Memory B cell (primary cell): ENCODE measurements around the gene SUN2.
A peak's percentile ranks its signal among the peaks of the same experiment; 100 is the strongest.

Experiments
- ATAC-seq: fragments of 150-1000 bp; cut with Tn5 transposase; 2 replicates; pipeline ENCODE4 v1.10.0; 2021; ENCODE audit warnings: low read depth, mild to moderate bottlenecking, moderate library complexity
- DNase-seq, 2 donors: peaks; one replicate each; pipeline ENCODE4 v3.0.0; 2022; ENCODE audit warnings: low spot score in 2 of 2
- H3K27ac Mint-ChIP-seq: one replicate; pipeline ENCODE4 v1.8.0; 2022; ENCODE audit warnings: mild to moderate bottlenecking, moderate library complexity, mixed read lengths
- H3K27me3 Mint-ChIP-seq: one replicate; pipeline ENCODE4 v1.8.0; 2022; ENCODE audit warnings: mixed read lengths
- H3K36me3 Mint-ChIP-seq: one replicate; pipeline ENCODE4 v1.8.0; 2022; ENCODE audit warnings: mild to moderate bottlenecking, mixed read lengths
- H3K4me1 Mint-ChIP-seq: one replicate; pipeline ENCODE4 v1.8.0; 2022; ENCODE audit warnings: mixed read lengths
- H3K4me3 Mint-ChIP-seq: one replicate; pipeline ENCODE4 v1.8.0; 2022; ENCODE audit warnings: mild to moderate bottlenecking, moderate library complexity, mixed read lengths
- H3K9me3 Mint-ChIP-seq: one replicate; pipeline ENCODE4 v1.8.0; 2022; ENCODE audit warnings: mixed read lengths

SUN2 gene

GRCh38 chr22:38704654-38705234, 51.1 kb downstream of the SUN2 start:
- Mint-ChIP-seq H3K9me3 (no peaks in the 10 kb centered on the region), H3K27ac (peak overlapping the region; percentile 93), H3K27me3 (no peaks in the 10 kb centered on the region), H3K4me3 (peak overlapping the region; percentile 81), H3K36me3 (no peaks in the 10 kb centered on the region), H3K4me1 (peaks cover 46% of the 10 kb centered on the region)
- ATAC-seq = no peak
- no peak for DNase-seq

GRCh38 chr22:38700789-38701628, 54.8 kb downstream of the SUN2 start, which contains the start of gene JOSD1:
Gene JOSD1, minus strand, starts transcription at chr22:38700943. Its CDS starts 956 bp downstream, at chr22:38699987.
- peaks cover 45% of the 10 kb centered on the region for H3K4me1 Mint-ChIP-seq
- peak within 1 kb of the TSS; percentile 95 for H3K4me3 Mint-ChIP-seq
- peaks cover 7% of the 10 kb centered on the region for H3K36me3 Mint-ChIP-seq
- ATAC-seq (peak; percentile 61), DNase-seq (peak; percentile 100)
- no peaks in the 10 kb centered on the region for H3K27me3 Mint-ChIP-seq
- H3K27ac Mint-ChIP-seq = peak within 1 kb of the TSS; percentile 99
- no peaks in the 10 kb centered on the region for H3K9me3 Mint-ChIP-seq

GRCh38 chr22:38700270-38700788, 55.5 kb downstream of the SUN2 start:
- no peaks in the 10 kb centered on the region for H3K27me3 Mint-ChIP-seq
- H3K9me3 Mint-ChIP-seq = no peaks in the 10 kb centered on the region
- DNase-seq (no peak), ATAC-seq (peak; percentile 3)
- H3K27ac Mint-ChIP-seq = peak overlapping the region; percentile 99
- peaks cover 45% of the 10 kb centered on the region for H3K4me1 Mint-ChIP-seq
- peaks cover 7% of the 10 kb centered on the region for H3K36me3 Mint-ChIP-seq
- peak overlapping the region; percentile 95 for H3K4me3 Mint-ChIP-seq

- H3K4me3 Mint-ChIP-seq = peak overlapping the region; percentile 88
- no peaks in the 10 kb centered on the region for H3K9me3 Mint-ChIP-seq
- peak overlapping the region; percentile 99 for H3K27ac Mint-ChIP-seq
- ATAC-seq = no peak
- DNase-seq = no peak
- peaks cover 40% of the 10 kb centered on the region for H3K4me1 Mint-ChIP-seq
- H3K36me3 Mint-ChIP-seq = peaks cover 7% of the 10 kb centered on the region
- no peaks in the 10 kb centered on the region for H3K27me3 Mint-ChIP-seq
Observed at GRCh38 chr22:38699784-38700183, 56.0 kb downstream of the SUN2 start.

GRCh38 chr22:38699143-38699542, 56.7 kb downstream of the SUN2 start:
- H3K27me3 Mint-ChIP-seq = no peaks in the 10 kb centered on the region
- H3K36me3 Mint-ChIP-seq = peaks cover 7% of the 10 kb centered on the region
- ATAC-seq (no peak), DNase-seq (no peak)
- peaks cover 40% of the 10 kb centered on the region for H3K4me1 Mint-ChIP-seq
- peak overlapping the region; percentile 88 for H3K4me3 Mint-ChIP-seq
- H3K27ac Mint-ChIP-seq = peak overlapping the region; percentile 99
- no peaks in the 10 kb centered on the region for H3K9me3 Mint-ChIP-seq

DNA sequence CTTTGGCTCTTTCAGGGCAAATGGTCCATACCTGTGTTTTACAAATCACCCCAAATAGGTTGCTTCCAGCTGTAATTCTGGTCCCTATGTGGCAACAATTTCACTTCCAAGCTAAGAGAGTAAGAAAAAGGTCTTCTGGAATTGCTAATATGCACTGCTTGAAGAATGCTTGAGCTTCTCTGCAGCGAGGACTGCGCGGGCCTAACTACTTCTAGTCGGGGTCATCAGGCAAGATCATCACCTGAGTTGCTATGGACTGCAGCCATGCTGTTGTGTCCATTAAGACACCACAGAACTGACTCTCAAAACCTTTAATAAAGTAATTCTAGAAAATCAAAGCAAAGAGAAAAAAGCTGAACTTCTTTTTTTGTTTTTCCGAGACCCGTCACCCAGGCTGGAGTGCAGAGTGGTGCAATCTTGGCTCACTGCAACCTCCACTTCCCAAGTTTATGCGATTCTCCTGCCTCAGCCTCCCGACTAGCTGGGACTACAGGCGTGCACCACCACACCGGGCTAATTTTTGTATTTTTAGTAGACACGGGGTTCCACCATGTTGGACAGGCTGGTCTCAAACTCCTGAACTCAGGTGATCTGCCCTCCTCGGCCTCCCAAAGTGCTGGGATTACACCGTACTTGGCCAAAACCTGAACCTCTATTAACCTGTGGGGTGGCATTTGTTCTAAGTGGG, 57.2 kb downstream of the SUN2 start:
- H3K9me3 Mint-ChIP-seq = no peaks in the 10 kb centered on the region
- H3K36me3 Mint-ChIP-seq = peaks cover 8% of the 10 kb centered on the region
- ATAC-seq = no peak
- peaks cover 42% of the 10 kb centered on the region for H3K4me1 Mint-ChIP-seq
- DNase-seq = no peak
- no peak overlapping the region for H3K4me3 Mint-ChIP-seq
- no peaks in the 10 kb centered on the region for H3K27me3 Mint-ChIP-seq
- H3K27ac Mint-ChIP-seq = peak overlapping the region; percentile 99

- H3K9me3 Mint-ChIP-seq = no peaks in the 10 kb centered on the region
- ATAC-seq (no peak), DNase-seq (no peak)
- peaks cover 10% of the 10 kb centered on the region for H3K36me3 Mint-ChIP-seq
- peak overlapping the region; percentile 58 for H3K27ac Mint-ChIP-seq
- H3K4me3 Mint-ChIP-seq = no peak overlapping the region
- H3K27me3 Mint-ChIP-seq = no peaks in the 10 kb centered on the region
- H3K4me1 Mint-ChIP-seq = peaks cover 48% of the 10 kb centered on the region
Observed at GRCh38 chr22:38697425-38698089, 58.2 kb downstream of the SUN2 start.

DNA sequence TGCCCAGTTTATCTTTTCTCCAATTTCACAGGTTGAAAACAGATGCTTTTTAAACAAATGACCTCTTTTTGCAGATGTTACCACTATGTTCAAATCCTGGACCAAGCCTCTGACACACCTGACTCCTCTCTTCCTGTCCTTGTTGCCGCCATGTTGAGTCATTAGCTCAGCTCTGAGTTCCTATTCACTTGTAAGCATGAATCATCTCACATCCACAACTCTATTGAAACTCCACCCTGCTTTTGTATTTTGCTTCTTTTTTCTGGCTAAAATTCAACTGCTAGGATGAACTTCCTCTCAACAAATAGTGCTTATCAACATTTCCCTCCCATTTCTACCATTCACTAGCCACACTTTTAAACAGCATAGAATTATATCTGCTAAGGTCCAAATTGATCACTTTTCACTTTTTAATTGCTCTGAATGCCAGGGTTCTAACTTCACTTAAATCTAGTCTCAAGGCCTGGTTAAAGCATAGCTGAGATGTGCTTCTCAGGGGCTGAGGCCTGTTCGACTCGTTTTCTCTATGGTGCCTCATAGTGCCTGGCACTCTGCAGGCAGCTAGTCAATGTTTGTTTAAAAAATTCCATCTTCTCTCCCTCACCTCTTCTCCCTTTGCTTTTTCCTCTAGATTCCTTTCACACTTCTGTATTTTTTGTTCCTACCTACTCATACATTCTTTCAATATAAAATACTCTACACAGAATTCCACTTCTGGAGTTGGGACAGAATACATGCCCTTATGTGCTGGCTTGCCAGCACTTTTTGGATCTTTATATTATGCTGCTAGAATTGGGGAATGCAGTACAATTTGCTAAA, 59.0 kb downstream of the SUN2 start:
- Mint-ChIP-seq H3K4me1 (peaks cover 48% of the 10 kb centered on the region), H3K4me3 (no peak overlapping the region), H3K9me3 (no peaks in the 10 kb centered on the region), H3K27me3 (no peaks in the 10 kb centered on the region), H3K27ac (peak overlapping the region; percentile 58), H3K36me3 (peaks cover 10% of the 10 kb centered on the region)
- ATAC-seq = no peak
- DNase-seq = no peak

GRCh38 chr22:38694940-38695339, 60.9 kb downstream of the SUN2 start:
- Mint-ChIP-seq H3K9me3 (no peaks in the 10 kb centered on the region), H3K36me3 (peaks cover 12% of the 10 kb centered on the region), H3K4me3 (no peak overlapping the region), H3K27ac (no peak overlapping the region), H3K27me3 (no peaks in the 10 kb centered on the region), H3K4me1 (peaks cover 40% of the 10 kb centered on the region)
- no peak for DNase-seq
- ATAC-seq = no peak

DNA sequence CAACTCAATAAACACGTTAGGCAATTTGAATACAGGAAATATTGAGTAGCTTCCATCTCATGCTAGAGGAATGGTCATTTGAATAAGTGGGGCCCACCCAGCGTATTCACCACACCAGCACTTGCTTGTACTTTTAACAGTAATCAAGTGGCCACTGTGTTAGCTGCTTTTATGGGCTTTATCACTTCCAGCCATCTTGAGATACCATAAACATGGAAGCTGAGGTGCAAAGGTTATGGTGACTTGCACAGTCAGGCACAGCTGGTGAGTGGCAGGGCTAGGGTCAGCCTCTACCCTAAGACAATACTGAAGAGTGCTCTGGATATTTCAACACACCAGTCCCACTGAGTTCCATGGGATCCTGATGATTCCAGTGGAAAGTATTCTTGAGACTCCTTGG, 61.7 kb downstream of the SUN2 start:
- ATAC-seq = peak; percentile 41
- H3K36me3 Mint-ChIP-seq = peaks cover 12% of the 10 kb centered on the region
- H3K9me3 Mint-ChIP-seq = no peaks in the 10 kb centered on the region
- no peak overlapping the region for H3K27ac Mint-ChIP-seq
- no peaks in the 10 kb centered on the region for H3K27me3 Mint-ChIP-seq
- no peak for DNase-seq
- H3K4me1 Mint-ChIP-seq = peaks cover 33% of the 10 kb centered on the region
- no peak overlapping the region for H3K4me3 Mint-ChIP-seq

- DNase-seq = no peak
- H3K9me3 Mint-ChIP-seq = no peaks in the 10 kb centered on the region
- no peak overlapping the region for H3K4me3 Mint-ChIP-seq
- peaks cover 9% of the 10 kb centered on the region for H3K36me3 Mint-ChIP-seq
- no peak overlapping the region for H3K27ac Mint-ChIP-seq
- no peaks in the 10 kb centered on the region for H3K27me3 Mint-ChIP-seq
- no peak for ATAC-seq
- peaks cover 10% of the 10 kb centered on the region for H3K4me1 Mint-ChIP-seq
Observed at GRCh38 chr22:38689651-38690050, 66.1 kb downstream of the SUN2 start.

GRCh38 chr22:38685761-38686160, 70.0 kb downstream of the SUN2 start:
- DNase-seq (no peak), ATAC-seq (no peak)
- H3K4me1 Mint-ChIP-seq = peaks cover 14% of the 10 kb centered on the region
- no peaks in the 10 kb centered on the region for H3K9me3 Mint-ChIP-seq
- no peaks in the 10 kb centered on the region for H3K27me3 Mint-ChIP-seq
- peaks cover 8% of the 10 kb centered on the region for H3K36me3 Mint-ChIP-seq
- no peak overlapping the region for H3K27ac Mint-ChIP-seq
- no peak overlapping the region for H3K4me3 Mint-ChIP-seq

GRCh38 chr22:38684895-38685294, 70.9 kb downstream of the SUN2 start:
- Mint-ChIP-seq H3K9me3 (no peaks in the 10 kb centered on the region), H3K36me3 (peaks cover 8% of the 10 kb centered on the region), H3K27ac (no peak overlapping the region), H3K4me1 (peaks cover 14% of the 10 kb centered on the region), H3K4me3 (no peak overlapping the region), H3K27me3 (no peaks in the 10 kb centered on the region)
- DNase-seq (no peak), ATAC-seq (no peak)
